Measurements from ENCODE around the gene TMEM86B.

DNA sequence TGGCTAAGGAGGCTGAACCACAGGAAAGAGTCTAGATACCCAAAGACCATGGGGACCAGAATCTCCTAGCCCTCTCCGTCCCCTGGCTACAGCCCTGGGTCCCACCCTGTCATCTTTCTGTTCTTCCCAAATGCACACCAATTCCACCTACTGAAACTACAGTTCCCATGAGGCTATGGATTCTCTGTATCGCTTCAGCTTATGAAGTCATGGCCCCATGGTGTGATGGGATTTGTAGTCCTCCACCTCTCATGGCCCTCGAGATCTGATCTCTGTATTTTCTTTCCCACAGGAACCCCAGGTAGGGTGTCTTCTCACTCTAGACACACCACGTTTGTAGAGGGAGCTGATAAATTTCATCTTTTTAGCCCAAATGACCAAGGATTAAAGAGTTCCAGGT, 31.0 kb downstream of the TMEM86B start:
- TF ChIP-seq, protein P1, sequence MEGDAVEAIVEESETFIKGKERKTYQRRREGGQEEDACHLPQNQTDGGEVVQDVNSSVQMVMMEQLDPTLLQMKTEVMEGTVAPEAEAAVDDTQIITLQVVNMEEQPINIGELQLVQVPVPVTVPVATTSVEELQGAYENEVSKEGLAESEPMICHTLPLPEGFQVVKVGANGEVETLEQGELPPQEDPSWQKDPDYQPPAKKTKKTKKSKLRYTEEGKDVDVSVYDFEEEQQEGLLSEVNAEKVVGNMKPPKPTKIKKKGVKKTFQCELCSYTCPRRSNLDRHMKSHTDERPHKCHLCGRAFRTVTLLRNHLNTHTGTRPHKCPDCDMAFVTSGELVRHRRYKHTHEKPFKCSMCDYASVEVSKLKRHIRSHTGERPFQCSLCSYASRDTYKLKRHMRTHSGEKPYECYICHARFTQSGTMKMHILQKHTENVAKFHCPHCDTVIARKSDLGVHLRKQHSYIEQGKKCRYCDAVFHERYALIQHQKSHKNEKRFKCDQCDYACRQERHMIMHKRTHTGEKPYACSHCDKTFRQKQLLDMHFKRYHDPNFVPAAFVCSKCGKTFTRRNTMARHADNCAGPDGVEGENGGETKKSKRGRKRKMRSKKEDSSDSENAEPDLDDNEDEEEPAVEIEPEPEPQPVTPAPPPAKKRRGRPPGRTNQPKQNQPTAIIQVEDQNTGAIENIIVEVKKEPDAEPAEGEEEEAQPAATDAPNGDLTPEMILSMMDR (IDR thresholded peaks at IDR 0.05; ENCODE audit: insufficient read depth, low read depth, low read length) = no peak
- no peak for TF ChIP-seq EZH2 (IDR thresholded peaks at IDR 0.05; ENCODE audit: insufficient read depth, low read length)
